HG03097 (cell line): ENCODE data around the gene RXRB.

ENCODE experiments used
- ATAC-seq: cut with Tn5 transposase; IDR thresholded peaks from one replicate; pipeline ENCODE4 v1.9.1; 2021; ENCODE audit not compliant: unreplicated experiment, low FRiP score

Gene RXRB

DNA sequence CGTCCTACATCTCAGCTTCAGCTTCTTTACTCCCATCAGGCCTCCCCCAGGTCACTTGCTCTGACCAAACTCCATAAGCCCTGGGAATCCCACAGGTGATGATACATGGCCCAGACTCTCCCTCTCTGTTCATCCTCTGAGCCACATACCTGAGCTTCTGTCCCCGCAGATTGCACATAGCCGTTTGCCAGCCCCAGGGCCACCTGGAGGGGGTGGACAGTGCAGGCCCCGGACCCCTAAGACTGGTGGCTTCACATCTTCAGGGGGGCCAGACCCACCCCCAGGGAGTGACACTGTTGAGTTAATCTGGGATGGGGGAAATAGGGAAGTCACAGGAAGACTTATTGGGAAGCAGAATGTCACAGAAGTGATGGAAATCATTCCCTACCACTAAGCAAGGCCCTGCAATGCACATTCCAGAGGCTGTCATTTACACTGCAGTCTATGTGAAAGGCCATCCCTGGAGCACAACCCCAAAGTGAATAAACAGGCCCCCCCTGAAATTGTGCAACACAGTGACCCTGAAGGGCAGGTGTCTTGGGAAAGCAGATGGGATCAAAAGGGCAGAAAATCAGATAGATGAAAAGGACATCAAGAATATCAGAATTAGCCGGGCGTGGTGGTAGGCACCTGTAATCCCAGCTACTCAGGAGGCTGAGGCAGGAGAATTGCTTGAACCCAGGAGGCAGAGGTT lies 2.2 kb downstream of the RXRB start:
- no peak for ATAC-seq

DNA sequence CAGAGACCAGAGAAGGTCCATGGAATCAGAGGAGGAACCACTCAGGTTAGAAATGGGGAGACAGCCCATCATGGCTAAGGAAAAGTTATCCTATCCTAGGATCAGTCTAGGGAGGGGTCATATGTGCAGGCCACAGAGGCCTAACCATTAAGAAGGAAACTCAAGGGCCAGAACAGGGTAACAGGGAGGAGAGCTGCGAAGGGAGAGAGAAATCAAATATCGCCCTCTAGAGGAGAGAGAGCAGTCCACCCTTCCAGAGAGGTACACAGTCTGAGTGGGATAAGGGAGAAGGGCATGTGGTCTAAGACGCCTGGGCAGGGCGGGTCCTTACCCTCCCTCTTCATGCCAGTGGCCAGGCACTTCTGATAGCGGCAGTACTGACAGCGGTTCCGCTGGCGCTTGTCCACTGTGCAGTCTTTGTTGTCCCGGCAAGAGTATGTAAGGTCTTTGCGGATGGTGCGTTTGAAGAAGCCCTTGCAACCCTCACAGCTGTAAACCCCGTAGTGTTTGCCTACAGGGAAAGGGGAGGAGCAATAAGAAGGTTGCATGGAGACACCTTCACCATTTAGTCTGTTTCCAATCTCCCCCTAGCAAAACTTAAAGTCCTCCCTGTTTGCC lies 2.9 kb downstream of the RXRB start:
- no peak for ATAC-seq

DNA sequence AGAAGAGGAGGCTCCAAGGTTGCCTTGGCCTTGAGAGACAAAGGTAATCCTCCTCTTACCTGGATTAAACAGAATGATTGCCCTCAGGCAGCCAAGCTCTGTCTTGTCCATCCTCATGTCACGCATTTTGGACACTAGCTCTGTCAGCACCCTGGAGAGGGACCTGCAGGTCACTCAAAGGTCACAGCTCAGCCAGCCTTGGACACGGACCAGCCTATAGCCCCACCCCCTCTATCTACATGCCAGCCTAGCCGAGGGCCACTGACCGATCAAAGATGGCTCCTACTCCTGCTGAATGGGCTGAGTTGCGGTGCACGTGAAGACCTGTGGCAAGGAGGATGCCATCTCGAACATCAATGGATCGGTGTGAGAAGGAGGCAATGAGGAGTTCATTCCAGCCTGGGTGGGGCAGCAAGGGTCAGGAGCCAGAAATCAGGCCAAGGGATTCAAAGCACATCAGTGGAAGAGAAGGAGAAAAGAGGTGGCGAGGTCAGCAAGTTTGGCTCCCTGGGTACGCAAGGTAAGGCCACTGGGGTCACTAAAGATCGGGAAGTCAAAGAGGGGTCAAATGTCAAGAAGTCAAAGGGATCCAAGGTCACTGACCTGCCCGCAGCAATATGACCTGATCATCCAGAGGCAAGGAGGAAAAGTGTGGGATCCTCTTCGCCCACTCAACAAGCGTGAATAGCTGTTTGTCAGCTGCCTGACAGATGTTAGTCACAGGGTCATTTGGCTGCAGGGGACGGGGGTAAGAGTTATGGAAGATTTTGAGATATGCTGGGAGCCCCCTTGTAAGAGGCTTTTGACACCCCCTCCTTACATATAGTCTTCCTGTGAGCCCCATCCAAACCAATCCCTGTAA lies 4.9 kb downstream of the RXRB start:
- ATAC-seq: no peak

DNA sequence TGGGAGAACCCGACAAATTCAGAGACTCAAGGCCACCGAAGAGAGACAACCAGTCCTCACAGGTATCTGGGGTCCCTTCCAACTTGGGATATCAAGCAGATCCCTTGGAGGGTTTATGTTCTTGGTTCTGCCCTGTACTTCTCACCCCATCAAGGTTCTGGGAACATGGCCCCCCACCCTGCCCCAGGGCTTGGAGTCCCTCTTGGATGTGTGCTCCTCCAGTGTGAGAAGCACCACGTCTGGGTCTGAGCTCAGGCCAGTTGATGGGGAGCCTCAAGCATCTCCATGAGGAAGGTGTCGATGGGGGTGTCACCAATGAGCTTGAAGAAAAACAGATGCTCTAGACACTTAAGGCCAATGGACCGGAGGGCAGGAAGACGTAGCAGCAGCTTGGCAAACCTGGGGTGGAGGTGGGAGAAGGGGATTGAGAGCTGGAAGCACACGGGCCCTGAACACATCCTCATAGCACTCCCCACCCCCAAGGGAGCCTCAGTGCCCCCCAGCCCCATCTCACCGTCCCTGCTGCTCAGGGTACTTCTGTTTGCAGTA lies 6.0 kb downstream of the RXRB start:
- no peak for ATAC-seq

DNA sequence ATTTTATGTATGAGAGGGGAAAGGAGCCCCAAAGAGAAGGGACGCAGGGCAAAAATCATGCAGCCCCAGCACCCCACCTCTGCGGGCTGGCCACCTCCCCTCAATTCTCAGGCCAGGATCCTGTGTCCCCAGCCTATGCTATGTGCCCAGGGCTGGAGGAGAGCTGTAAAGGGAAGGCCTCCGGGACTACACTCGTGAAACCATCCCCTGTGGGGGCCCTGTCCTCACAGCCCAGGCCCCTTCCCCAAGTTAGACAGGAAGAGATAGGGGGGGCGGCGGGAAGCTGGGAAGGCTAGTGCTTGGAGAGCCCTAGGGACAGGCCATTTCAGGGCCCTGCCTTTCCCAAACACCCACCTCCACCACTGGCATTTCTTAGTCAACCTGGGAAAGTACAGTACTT lies 6.8 kb downstream of the RXRB start:
- ATAC-seq: no peak

DNA sequence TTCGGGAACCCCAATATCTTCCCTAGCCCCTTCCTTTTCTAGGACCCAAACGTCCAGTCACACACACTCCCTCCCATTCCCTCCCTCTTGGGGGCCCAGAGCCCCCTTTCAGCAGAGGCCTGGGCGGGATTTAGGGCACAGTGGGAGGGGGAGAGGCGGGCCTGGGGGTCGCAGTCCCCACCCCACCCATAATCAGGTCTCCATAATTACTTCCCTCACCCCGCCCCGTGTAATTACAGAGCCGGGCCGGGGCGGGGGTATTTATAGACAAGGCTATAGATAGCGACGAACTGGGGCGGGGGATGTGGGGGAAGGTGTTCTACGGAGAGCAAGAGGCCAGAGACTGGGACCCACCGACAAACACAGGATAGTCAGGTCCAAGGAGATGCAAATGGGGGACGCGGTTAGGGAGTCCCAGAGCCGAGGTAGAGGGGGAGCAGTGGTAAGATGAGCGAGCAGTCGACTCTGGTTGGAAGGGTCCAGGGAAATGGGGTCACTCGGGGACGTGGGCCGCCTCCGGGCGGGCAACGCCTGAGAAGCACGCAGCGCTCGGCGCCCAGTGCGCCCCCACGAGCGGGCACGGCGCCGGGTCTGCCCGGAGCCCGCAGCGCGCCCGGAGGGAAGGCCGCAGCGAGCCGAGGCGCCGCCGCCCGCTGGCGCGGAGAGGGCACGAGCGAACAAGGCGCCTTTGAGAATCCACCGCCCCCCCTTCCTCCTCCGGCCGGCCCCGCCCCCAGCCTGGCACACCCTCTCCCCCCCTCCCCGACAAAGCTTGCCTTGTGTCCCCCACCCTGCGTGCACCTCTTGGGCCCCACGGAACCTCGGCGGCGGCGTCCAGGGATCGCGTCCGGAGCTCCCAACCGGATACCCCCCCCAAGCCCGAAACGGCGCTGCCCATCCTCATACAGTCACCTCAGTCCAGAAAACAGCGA lies 7.5 kb downstream of the RXRB start:
- ATAC-seq: no peak

DNA sequence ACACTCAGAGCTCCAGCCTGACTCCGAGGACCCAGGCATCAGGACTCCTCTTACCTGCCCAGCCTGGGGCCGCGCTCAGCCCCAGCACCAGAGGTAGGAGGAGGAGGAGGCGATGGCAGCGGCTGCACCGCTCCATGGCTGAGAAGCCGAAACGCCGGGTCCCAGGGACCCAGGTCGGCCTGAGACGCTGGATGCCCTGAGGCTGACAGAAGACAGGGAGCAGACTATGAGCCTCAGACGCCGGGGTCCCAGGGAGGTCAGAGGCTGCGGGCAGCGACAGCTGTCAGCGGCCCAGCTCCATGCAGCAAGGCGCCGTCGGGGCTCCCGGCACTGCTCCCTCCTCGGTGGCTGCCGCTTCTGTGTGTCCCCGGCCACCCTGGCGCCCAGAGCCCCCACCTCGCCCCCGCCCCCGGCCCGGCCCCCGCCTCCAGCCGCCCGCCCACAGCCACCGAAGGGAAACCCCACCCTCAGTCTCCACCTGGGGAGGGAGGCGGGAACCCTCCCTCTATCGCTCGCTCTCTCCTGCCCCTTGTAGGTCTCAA lies 8.3 kb downstream of the RXRB start, which contains the start of gene COL11A2:
Gene COL11A2 (minus strand): TSS at position 363 of the 542 bp plus-strand sequence. CDS start 227 bp downstream, at position 136.
- ATAC-seq: no peak

DNA sequence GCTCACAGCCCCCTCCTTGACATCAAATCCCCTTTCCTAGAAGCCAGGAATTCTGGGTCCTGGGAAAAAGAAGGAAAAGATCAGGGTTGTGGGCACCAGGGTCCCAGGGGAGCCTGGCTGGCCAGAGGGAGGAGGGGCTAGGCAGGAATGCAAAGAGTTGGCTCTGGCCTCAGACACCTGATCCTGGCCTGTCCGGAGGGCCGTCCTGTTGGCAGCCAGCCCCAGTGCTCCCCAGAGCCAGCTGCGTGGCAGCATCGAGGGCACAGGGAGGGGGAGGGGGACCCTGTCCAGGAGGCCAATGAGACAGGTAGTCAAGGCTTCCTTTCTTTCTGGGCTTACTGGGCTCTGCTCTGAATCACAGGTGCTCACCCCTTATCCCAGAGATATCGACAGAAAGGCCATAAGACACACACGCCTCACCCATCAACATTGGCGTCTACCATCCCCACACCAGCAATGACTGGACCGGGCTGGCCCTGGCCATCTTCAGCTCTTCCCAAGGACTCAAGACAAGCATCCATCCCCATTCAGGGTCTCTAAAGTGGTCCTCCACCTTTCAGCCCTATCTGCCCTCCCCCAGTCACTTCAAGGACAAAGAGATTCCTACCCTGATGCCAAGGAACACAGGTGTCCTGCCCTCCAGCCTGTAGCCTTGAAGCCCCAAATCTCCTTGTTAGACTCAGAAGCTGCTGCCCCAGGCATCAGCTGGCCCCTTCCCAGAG lies 8.9 kb downstream of the RXRB start:
- no peak for ATAC-seq

DNA sequence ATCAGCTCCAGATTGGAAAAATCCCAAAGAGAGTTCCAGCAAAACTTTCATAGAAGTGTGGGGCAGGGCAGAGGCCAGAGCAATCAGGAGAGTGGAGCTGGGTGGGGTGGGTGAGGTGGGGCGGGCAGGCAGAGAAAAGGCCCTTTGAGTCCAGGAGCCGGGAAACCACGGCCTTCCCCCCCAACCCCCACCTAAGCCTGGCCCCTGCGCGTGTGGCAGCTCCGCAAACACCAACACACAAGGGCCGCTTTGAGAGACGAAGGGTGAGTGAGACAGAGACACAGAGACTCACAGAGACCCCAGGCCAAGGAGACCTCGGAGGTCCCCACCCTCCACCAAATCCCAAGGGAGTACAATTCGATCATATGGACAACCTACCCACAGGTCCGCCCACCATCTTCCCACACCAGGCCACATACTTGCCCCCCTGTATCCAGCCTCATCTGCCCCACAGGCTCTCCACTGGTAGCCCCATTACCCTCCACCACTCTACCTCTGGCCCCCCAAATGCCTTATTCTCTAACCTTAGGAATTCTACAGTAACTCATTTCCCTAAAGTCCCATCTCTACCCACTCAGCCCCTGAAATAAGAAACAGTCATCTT lies 9.9 kb downstream of the RXRB start:
- no peak for ATAC-seq

DNA sequence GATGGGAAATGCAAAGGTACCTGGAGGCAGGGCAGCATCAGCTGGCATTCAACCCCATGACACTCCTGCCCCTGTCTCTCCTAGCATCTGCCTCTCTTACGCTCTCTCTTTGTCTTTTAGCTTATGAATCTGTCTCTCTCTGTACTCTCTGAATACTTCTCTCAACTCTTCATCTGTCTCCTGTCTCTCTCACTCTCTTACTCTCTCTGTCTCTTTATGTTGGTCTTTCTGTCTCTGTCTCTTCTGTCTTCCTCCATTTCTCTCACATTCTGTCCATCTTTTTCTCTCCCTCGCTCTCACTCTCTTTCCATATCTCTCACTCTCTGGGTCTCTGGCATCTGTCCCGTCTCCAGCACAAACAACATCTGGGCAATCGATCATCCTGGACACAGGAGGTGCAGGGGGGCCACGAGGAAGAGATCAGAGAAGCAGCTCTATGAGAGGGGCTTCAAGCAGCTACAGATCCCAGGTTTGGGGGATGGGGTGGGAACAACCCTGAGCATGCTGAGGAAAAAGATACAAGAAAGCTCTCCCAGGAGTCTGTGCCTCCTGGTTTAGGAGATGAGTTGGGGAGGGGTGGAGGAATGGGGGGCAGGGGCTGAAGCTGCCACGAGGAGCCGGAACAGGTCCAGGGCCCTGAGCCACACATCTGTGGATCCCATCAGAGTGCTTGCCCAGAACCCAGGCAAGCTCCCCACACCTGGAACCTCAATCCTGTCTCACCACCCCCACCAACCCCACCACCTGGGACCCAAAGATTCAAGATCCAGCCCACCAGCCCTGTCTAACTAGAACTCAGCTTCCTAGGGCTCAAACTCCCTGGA lies 10.6 kb downstream of the RXRB start:
- no peak for ATAC-seq

DNA sequence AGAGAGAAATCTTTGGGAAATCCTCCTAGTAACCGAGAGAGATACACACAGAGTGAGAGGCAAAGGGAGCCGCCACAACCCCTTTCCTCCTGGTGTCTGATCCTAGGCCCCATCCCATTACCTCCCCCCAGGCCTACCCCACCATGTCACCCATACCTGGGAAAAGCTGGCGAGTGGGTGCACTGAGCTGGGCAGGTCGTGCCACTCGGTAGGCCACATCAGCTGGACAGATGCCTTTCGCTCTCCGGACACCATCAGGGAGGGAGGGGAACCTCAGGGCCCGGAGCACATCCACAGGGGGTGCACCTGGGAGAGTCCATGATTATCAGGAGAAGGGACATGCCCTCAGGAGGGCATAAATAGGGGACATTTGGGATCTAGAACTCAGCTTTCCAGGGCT lies 11.3 kb downstream of the RXRB start:
- no peak for ATAC-seq

DNA sequence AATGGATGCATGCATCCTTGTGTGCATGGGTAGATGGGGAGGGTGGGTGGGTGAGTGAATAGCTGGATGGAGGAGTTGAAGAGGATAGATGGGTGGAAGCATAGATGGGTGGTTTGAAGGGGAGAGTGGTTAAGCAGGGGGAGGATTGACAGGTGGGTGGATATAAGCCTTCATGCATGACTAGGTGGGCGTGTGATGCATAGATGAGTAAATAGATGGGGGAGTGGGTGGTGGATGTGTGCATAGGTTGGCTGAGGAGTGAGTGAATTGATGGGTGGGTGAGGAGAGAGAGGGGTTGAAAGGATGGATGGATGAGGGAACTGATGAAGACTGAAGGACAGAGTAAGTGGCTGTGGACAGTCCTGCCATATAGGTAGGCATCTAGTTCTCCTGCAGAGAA lies 12.7 kb downstream of the RXRB start:
- no peak for ATAC-seq

DNA sequence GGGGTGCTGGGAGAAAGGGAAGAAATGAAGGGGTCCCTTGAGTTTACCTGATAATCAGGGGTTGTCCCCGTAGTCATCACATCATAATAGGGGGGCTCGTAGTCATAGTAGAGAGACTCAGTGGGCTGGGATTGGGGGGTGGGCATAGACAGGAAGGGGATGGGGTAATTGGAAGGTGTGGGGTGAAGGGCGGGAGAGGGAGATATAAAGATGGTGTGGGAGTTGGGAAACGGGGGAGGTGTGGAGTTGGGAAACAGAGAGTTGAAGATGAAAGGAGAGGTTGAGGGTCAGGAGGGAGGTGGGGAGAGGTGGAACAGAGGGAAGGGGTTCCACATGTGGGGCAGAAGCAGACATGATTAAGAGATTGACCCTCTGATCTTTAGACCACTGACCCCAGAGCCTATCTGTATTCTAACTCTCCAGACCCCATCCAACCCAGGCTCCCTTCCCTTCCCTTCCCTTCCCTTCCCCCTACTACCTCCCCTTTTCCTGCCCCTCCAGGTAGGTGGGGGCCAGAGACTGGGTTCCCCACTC lies 14.7 kb downstream of the RXRB start:
- ATAC-seq: no peak

DNA sequence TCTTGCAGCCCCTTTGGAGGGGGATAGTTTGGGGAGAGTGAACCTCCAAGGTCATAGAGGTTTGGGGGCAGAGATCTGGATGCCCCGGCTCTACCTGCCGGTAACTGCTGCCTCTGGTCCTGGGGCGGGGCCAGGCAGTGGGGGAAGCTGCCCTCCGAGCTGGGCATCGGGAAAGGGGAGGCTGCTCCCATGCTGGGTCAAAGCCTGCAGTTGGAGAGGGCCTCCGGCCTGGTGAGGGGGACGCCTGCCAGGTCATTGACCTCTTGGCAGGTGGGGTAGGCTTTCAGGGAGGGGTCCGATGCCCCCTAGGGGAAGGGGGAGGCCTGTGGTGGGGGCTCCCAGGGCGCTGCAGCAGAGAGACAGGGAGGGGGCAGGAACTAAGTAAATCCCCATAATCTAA lies 15.3 kb downstream of the RXRB start:
- ATAC-seq: no peak

DNA sequence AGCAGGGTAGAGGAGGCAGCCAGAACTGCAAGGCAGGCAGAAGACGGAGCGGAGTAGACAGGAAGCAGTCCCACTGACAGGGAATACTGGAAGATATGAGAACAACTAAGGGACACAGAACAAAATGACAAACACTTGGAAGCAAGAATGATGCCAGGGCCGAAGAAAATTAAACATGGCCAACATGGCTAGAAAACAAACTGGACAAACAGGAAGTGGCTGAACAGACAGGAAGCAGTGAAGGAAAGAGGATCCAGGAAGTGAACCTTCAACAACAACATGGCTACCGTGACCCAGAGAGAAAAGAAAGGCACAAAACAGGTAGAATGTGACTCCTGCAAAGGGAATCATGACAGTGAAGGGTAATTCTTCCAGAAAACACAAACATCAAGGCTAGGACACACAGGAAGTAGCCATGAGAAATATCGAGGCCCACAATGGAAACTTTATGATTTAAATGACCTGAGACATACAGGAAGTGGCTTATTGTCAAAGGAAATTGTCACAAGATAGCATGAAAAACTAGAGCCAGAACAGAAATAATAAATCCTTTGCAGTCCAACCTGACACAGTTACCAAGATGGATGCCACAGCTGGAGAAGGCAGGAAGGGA lies 17.3 kb downstream of the RXRB start:
- ATAC-seq: no peak

DNA sequence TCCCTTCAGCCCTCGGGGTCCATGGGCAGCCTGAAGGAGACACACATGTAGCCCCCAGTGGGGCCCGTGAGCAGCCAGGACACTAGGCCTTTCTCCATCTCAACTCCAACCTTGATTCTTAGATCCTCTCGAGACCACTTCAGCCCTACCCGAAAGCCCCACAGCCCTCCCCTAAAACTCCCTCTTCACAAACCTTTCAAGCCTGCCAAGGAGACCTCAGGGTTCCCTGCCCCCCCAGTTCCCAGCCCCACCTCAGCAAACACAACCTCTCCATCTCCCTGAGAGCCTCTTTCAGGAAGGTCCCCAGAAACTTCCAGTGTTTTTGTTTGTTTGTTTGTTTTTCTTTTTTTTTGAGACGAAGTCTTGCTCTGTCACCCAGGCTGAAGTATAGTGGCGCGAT lies 19.3 kb downstream of the RXRB start:
- ATAC-seq: no peak

DNA sequence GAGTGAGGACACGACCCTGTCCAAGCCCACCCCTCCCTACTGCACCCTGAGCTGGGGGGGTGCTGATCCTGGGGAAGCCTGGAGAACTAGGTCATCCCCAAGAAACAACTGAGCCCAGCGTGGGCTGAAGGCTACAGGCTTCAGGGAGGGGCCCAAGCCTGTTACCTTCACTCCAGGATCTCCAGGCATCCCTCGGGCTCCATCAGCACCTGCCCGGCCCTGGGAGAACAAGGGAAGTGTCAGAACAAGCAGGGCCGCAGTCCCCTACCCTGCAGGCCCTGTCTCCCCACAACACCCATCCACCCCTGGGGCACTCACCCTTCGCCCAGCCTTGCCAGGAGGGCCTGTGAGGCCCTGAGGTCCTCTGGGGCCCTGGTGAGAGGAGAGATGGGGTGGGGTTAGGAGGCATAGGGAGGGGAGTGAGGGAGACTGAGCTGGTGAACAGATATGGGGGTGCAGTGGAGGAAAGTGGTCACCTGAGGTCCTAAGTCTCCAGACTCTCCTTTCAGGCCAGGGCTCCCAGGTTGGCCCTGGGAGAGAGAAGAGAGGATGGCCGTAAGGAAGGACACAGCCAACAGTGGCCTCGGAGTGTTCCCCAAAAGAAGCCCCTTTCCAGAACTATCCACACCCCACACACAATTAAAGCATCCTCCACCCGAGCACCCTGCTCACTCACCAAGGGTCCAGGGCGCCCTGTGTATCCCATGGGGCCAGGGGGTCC lies 21.6 kb downstream of the RXRB start:
- no peak for ATAC-seq
